ENCODE measurements around the gene GOPC. TPM values are rescaled to one million over a fixed set of nuclear protein-coding genes. Genes with fewer than 3 reads are reported as not detected.
A peak's percentile ranks its signal among the peaks of the same experiment; 100 is the strongest.

The GOPC gene
- total and polyA plus RNA-seq, 2 donors (not counting 3 experiments of a cell fraction or from before 2014, with no cell fraction given) = 7.8 to 22.8 TPM

- CTCF ChIA-PET = interaction anchor here (0.9 to 2.8 kb wide), 12 partner anchors 11 to 336 kb away, joined by 3 to 62 read pairs (median 6); partner anchors contain the start of gene VGLL2
- DNase-seq (ENCODE audit: low read depth, low spot score) = no peak
- Histone ChIP-seq H2AFZ (ENCODE audit: low read depth, low read length) (peak overlapping the region; percentile 78), H3K27ac (ENCODE audit: insufficient read depth, low read depth, low read length) (peak overlapping the region; percentile 72), H3K4me3 (replicated peaks in 1 of 3; ENCODE audit: insufficient read depth in 1 of 3, low read depth in 1 of 3, low read length in 3 of 3) (peak overlapping the region; percentile 51 to 94 (median 91)), H3K9me3 (replicated peaks; ENCODE audit: control insufficient read depth, insufficient read depth, low read length) (no peaks in the 10 kb centered on the region), H3K36me3 (ENCODE audit: control insufficient read depth in 2 of 2, extremely low read depth in 1 of 2, insufficient read depth in 2 of 2, low read length in 2 of 2) (no peaks in the 10 kb centered on the region), H3K4me1 (ENCODE audit: control insufficient read depth, extremely low read depth, insufficient read depth, low read length) (peaks cover 20% of the 10 kb centered on the region), H3K9me1 (replicated peaks; ENCODE audit: control insufficient read depth, extremely low read depth, insufficient read depth, low read length) (no peaks in the 10 kb centered on the region), H3K79me2 (ENCODE audit: control insufficient read depth, insufficient read depth, low read length) (peaks cover 37% of the 10 kb centered on the region), H3K4me2 (ENCODE audit: insufficient read depth, low read length) (peak overlapping the region; percentile 94), H4K20me1 (replicated peaks; ENCODE audit: control insufficient read depth, extremely low read depth, insufficient read depth, low read length) (no peaks in the 10 kb centered on the region), H3K9ac (replicated peaks; ENCODE audit: extremely low read depth, insufficient read depth, low read length) (peak overlapping the region; percentile 86), H3K27me3 (ENCODE audit: control insufficient read depth in 2 of 2, insufficient read depth in 2 of 2, low read length in 2 of 2) (peaks cover 0 to 7% of the 10 kb centered on the region in 2 experiments)
- TF ChIP-seq POLR2AphosphoS5 (IDR thresholded peaks at IDR 0.05; ENCODE audit: insufficient read depth, low read depth, low read length) (no peak), FOS (IDR thresholded peaks at IDR 0.05; ENCODE audit: borderline replicate concordance, insufficient read depth, low read length) (no peak), POLR2A (IDR thresholded peaks at IDR 0.05; ENCODE audit: low read depth, low read length) (no peak), MYC (IDR thresholded peaks at IDR 0.05; ENCODE audit: low read depth, low read length) (no peak), JUN (IDR thresholded peaks at IDR 0.05; ENCODE audit: borderline replicate concordance, insufficient read depth, insufficient read length, low read depth) (no peak), MAX (IDR thresholded peaks at IDR 0.05; ENCODE audit: insufficient read depth, insufficient read length) (no peak), EZH2 (IDR thresholded peaks at IDR 0.05; ENCODE audit: borderline replicate concordance, low read depth, low read length, severe bottlenecking) (no peak), GATA2 (IDR thresholded peaks at IDR 0.05; ENCODE audit: insufficient read depth, insufficient read length, low read depth, low read length) (no peak)
- TF ChIP-seq, protein P1, sequence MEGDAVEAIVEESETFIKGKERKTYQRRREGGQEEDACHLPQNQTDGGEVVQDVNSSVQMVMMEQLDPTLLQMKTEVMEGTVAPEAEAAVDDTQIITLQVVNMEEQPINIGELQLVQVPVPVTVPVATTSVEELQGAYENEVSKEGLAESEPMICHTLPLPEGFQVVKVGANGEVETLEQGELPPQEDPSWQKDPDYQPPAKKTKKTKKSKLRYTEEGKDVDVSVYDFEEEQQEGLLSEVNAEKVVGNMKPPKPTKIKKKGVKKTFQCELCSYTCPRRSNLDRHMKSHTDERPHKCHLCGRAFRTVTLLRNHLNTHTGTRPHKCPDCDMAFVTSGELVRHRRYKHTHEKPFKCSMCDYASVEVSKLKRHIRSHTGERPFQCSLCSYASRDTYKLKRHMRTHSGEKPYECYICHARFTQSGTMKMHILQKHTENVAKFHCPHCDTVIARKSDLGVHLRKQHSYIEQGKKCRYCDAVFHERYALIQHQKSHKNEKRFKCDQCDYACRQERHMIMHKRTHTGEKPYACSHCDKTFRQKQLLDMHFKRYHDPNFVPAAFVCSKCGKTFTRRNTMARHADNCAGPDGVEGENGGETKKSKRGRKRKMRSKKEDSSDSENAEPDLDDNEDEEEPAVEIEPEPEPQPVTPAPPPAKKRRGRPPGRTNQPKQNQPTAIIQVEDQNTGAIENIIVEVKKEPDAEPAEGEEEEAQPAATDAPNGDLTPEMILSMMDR (IDR thresholded peaks at IDR 0.05; ENCODE audit: extremely low read depth in 1 of 2, insufficient read depth in 1 of 2, low read depth in 1 of 2, low read length in 2 of 2) = no peak
- dilution Hi-C loops (cut with MboI; ENCODE audit: extremely low pct_ligation_motif_present, low sequenced_read_pairs) = no loop called here
- FAIRE-seq = no peak
- POLR2A ChIA-PET = interaction anchor here (0.6 to 1.7 kb wide), 3 partner anchors 118 to 851 kb away, joined by 3 to 7 read pairs (median 3); no protein-coding TSS in a partner anchor
- intact Hi-C loops (cut with micrococcal nuclease) = loop anchor here (1.0 to 5.0 kb wide), 7 partner anchors 45 to 786 kb away; partner anchors contain the start of genes DCBLD1, NUS1 and VGLL2
- no TSS peak for BruUV-seq (replicated peaks)
These were observed 530 bp downstream of the GOPC start for GRCh38 chr6:117601811-117602150.
